Measurements from ENCODE around the gene SELENOF.

- TF ChIP-seq NFYB (CRISPR knock-in tag; IDR thresholded peaks at IDR 0.05) (no peak), ZNF530 (CRISPR knock-in tag; IDR thresholded peaks at IDR 0.05; ENCODE audit: low read depth) (no peak), CTCF (CRISPR knock-in tag; IDR thresholded peaks at IDR 0.05) (no peak), NR1H2 (CRISPR knock-in tag; IDR thresholded peaks at IDR 0.05; ENCODE audit: borderline replicate concordance, low read depth) (no peak), HDAC2 (CRISPR knock-in tag; IDR thresholded peaks at IDR 0.05) (no peak), TAF1 (CRISPR knock-in tag; IDR thresholded peaks at IDR 0.05) (no peak), RBFOX2 (IDR thresholded peaks at IDR 0.05; ENCODE audit: low read depth, low read length) (no peak), ATM (IDR thresholded peaks at IDR 0.05; ENCODE audit: borderline replicate concordance) (no peak), ZNF713 (CRISPR knock-in tag; IDR thresholded peaks at IDR 0.05) (no peak), ZNF251 (CRISPR knock-in tag; IDR thresholded peaks at IDR 0.05) (no peak), RAD51 (IDR thresholded peaks at IDR 0.05; ENCODE audit: borderline replicate concordance) (no peak), ZBTB20 (CRISPR knock-in tag; IDR thresholded peaks at IDR 0.05; ENCODE audit: borderline replicate concordance, low read depth) (no peak)
Measured at GRCh38 chr1:86829321-86829720, 84.6 kb downstream of the SELENOF start.
